Central memory CD8-positive, alpha-beta T cell (primary cell): ENCODE results near the gene SF1.
"Not testable (repeated sequence)": the region's sequence is repeated elsewhere in the genome, so short reads cannot be mapped to it uniquely, and the experiment has no call there.

ENCODE experiments used
- ATAC-seq: fragments of 150-1000 bp; cut with Tn5 transposase; replicated peaks from 2 replicates; pipeline ENCODE4 v1.10.0; 2022; ENCODE audit warnings: mild to moderate bottlenecking, moderate FRiP score, moderate number of reproducible peaks; ENCODE audit not compliant: poor library complexity, severe bottlenecking; ENCODE audit errors: extremely low read depth
- DNase-seq, 2 donors: peaks; one replicate each; pipeline ENCODE4 v3.0.0; 2021; ENCODE audit warnings: low spot score in 2 of 2
- H3K27ac Mint-ChIP-seq: one replicate; pipeline ENCODE4 v1.8.0; 2022; ENCODE audit warnings: low read depth, mild to moderate bottlenecking, moderate library complexity, mixed read lengths
- H3K27me3 Mint-ChIP-seq: one replicate; pipeline ENCODE4 v1.8.0; 2022; ENCODE audit warnings: mixed read lengths
- H3K36me3 Mint-ChIP-seq: one replicate; pipeline ENCODE4 v1.8.0; 2022; ENCODE audit warnings: mild to moderate bottlenecking, moderate library complexity, mixed read lengths; ENCODE audit not compliant: insufficient read depth
- H3K4me1 Mint-ChIP-seq: one replicate; pipeline ENCODE4 v1.8.0; 2022; ENCODE audit warnings: mixed read lengths
- H3K4me3 Mint-ChIP-seq: one replicate; pipeline ENCODE4 v1.8.0; 2022; ENCODE audit warnings: mild to moderate bottlenecking, moderate library complexity, mixed read lengths
- H3K9me3 Mint-ChIP-seq: one replicate; pipeline ENCODE4 v1.8.0; 2022; ENCODE audit warnings: mixed read lengths

SF1 gene, protein sequence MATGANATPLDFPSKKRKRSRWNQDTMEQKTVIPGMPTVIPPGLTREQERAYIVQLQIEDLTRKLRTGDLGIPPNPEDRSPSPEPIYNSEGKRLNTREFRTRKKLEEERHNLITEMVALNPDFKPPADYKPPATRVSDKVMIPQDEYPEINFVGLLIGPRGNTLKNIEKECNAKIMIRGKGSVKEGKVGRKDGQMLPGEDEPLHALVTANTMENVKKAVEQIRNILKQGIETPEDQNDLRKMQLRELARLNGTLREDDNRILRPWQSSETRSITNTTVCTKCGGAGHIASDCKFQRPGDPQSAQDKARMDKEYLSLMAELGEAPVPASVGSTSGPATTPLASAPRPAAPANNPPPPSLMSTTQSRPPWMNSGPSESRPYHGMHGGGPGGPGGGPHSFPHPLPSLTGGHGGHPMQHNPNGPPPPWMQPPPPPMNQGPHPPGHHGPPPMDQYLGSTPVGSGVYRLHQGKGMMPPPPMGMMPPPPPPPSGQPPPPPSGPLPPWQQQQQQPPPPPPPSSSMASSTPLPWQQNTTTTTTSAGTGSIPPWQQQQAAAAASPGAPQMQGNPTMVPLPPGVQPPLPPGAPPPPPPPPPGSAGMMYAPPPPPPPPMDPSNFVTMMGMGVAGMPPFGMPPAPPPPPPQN

DNA sequence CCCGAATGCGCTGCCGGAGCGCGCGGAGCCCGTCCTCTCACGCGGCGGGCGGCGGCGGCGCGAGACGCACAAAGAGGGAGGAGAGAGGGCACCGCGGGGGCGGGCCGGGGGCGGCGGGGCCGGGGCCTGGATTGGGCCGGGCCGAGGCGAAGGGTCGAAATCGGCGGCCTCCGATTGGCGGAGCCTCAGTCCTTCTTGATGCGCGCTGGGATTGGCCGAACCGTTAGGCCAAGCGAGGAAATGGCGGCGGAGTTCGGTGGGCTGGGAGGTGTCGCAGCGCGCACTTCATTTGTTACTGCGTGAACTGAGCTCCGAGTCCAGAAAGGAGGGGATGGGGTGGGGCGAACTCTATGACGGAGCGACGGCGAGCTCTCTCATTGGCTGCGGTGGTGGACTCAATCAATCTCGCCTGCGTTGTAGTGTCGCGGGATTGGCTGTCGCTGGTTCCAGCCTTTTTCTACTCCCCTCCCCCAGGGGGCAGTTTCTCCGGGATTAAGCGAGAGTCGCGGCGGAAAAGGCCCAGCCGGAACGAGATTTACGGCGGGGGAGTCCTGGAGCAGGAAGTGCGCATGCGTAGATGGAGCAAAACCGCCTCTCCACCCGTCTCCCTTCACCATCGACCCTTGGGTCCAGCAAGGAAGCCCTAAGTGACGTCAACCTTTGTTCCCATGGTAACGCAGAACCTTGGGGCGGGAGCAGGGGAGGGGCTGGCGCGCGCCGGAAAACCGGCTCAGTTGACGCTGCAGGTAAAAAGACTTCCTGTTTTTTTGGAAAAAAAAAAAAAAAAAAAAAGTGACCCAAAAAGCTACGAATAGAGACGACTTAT, at the start of gene SF1:
Gene SF1, minus strand, starts transcription at position 70 of the 826 bp plus-strand sequence. CDS start 150 bp downstream, outside the sequence.
- H3K27ac Mint-ChIP-seq = peak within 1 kb of the TSS; percentile 100
- DNase-seq = peak; percentile 96 to 100
- H3K4me1 Mint-ChIP-seq = peaks cover 56% of the 10 kb centered on the region
- H3K4me3 Mint-ChIP-seq = peak within 1 kb of the TSS; percentile 91
- H3K9me3 Mint-ChIP-seq = no peaks in the 10 kb centered on the region
- H3K36me3 Mint-ChIP-seq = peaks cover 54% of the 10 kb centered on the region
- H3K27me3 Mint-ChIP-seq = no peaks in the 10 kb centered on the region
- ATAC-seq = peak; percentile 87

DNA sequence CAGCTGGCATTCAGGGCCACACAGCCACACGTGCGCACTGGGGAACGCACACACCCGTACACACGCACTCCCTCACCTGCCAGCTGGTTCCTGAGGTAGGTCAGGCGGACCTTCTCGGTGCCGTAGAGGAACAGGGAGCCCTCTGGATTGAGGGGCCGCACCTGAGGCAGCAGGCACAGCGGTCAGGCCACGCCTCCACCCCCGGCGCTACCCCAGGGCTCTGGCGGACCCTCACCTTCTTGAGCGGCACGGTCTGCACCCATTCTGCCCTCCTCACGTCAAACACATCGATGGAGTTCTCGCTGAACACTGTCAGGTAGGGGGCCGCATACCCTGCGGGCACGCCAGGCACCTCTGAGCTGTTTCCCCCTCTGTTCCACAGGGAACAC, 49.1 kb upstream of the SF1 start:
- H3K36me3 Mint-ChIP-seq = peaks cover 1% of the 10 kb centered on the region
- H3K4me1 Mint-ChIP-seq = no peaks in the 10 kb centered on the region
- DNase-seq = no peak
- H3K27ac Mint-ChIP-seq = peak overlapping the region; percentile 32
- no peaks in the 10 kb centered on the region for H3K27me3 Mint-ChIP-seq
- H3K4me3 Mint-ChIP-seq = no peak overlapping the region
- ATAC-seq = no peak
- H3K9me3 Mint-ChIP-seq = no peaks in the 10 kb centered on the region

DNA sequence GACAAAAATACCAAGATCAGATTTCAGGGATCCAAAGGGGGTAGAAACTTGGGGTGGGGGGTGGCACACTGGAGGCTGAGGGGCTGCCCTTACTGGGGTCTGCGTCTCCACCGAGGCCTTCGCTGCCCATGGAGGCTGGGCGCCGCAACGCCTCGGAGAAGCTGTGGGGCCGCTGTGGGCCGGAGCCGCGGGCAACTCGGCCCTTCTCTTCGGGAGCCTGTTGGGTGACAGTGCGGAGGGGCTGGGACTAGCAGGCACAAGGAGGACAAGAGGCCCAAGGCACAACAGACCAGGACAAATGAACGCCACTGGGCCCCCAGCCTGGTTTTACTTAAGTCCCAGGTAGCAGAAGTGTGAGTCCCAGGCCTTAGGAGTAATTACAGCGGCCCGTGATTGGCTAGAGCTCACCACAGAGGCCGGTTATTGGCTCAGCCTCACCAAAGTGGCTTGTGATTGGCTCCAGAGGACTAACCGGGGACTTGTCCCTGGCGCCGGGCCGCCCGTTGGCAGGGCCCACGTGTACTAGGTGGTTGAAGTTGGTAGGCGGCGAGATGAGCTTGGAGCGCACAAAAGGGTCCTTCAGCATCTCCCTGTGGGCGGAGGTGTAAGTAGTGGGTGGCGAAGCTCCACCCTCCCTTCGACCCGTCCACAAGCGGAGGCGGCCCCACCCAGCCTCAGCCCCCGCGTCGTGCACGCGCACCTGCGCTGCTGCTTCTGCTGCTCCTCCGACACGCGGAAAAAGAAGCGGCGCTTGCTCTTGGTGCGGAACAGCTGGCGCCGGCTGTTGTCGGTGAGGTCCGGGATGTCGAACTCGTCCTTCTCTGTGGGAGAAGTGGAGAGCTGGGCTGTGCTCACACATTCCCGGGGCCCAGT, 48.5 kb upstream of the SF1 start:
- Mint-ChIP-seq H3K9me3 (no peaks in the 10 kb centered on the region), H3K4me1 (no peaks in the 10 kb centered on the region), H3K27ac (no peak overlapping the region), H3K4me3 (no peak overlapping the region), H3K27me3 (no peaks in the 10 kb centered on the region), H3K36me3 (peaks cover 1% of the 10 kb centered on the region)
- ATAC-seq = no peak
- no peak for DNase-seq

DNA sequence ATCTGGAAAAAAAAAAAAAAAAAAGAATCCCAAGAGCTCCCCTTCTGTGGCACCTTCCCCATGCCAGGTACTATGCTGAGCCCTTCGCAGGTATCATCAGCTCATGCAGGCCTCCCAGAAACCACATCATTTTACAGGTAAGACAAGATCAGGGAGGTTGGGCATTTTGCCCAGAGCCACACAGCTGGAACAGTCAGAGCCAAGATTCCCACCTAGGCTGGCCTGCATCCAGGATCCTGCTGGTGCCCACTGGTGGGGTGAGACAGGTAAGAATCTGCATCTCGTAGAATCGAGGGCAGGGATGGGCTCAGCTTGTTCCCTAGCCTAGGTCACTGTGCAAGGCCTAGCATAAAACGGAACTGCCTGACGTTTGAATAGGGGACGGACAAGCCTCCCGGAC, 47.7 kb upstream of the SF1 start:
- Mint-ChIP-seq H3K27ac (no peak overlapping the region), H3K36me3 (peaks cover 1% of the 10 kb centered on the region), H3K4me3 (no peak overlapping the region), H3K9me3 (no peaks in the 10 kb centered on the region), H3K27me3 (no peaks in the 10 kb centered on the region), H3K4me1 (no peaks in the 10 kb centered on the region)
- ATAC-seq (no peak), DNase-seq (no peak)

DNA sequence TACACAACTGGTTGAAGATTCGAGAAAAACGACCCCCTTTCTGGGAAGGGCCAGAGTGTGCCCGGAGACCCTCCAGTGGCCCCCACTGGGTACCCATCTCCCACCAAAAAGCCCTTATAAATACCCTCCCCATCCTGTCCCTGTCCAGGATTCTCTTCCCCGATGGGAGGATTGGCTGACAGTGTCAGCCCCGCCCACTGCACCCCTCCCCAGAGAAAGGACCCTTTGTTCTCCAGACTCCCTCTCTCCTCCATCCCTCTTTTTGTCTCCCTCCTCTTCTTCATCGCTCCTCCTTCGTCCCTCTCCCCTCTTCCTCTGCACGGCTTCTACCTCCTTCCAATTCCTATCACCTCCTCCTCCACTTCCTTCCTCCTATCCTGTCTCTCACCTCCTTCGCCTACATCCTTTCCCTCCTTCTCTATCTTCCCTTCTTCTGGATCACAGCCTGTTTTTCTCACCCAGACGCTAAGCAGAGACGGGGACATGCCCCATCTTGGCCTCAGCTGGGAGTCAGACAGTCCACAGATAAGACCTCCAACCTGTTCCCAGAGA, 45.3 kb upstream of the SF1 start:
- no peaks in the 10 kb centered on the region for H3K9me3 Mint-ChIP-seq

DNA sequence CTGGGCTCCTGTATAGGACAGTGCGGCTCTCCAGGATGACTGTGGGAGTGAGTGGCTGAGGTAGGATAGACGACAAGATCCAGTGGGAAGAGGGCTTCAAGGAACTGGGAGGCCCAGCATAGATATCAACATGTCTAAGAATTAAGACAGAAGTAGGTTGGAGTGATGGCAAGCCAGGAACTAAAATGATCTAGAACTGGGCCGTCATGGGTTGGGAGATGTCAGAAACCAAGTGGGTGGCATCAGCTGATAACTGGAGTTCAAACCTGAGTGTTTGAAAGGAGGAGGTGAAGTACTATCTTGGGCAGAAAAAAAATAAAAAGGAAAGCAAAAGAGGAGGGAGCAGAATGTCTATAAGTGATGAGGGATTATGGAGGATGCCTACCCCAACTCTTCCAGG, 39.1 kb upstream of the SF1 start:
- DNase-seq = no peak
- ATAC-seq = no peak
- Mint-ChIP-seq H3K36me3 (no peaks in the 10 kb centered on the region), H3K9me3 (no peaks in the 10 kb centered on the region), H3K27me3 (no peaks in the 10 kb centered on the region), H3K27ac (no peak overlapping the region), H3K4me1 (no peaks in the 10 kb centered on the region), H3K4me3 (no peak overlapping the region)

More for the DNA sequence above, 45.3 kb upstream of the SF1 start:
- Mint-ChIP-seq H3K36me3 (peaks cover 1% of the 10 kb centered on the region), H3K27ac (no peak overlapping the region), H3K4me1 (no peaks in the 10 kb centered on the region), H3K27me3 (no peaks in the 10 kb centered on the region), H3K4me3 (no peak overlapping the region)
- no peak for DNase-seq
- no peak for ATAC-seq

DNA sequence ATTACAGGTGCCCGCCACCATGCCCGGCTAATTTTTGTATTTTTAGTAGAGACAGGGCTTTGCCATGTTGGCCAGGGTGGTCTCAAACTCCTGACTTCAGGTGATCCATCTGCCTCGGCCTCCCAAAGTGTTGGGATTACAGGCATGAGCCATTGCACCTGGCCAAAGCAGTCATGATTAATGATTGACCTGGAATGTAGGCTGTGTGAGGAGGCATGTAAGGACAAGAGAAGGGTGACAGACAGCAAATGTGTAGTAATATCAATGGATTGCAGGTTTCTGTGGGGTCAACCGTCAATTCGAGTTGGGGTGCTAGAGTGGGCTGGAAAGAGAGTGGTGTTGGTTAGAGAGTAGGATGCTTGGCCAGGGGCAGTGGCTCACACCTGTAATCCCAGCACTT, 37.1 kb upstream of the SF1 start:
- H3K9me3 Mint-ChIP-seq, H3K27ac Mint-ChIP-seq, ATAC-seq, H3K4me3 Mint-ChIP-seq, DNase-seq, H3K4me1 Mint-ChIP-seq, H3K27me3 Mint-ChIP-seq, H3K36me3 Mint-ChIP-seq: not testable (repeated sequence)

DNA sequence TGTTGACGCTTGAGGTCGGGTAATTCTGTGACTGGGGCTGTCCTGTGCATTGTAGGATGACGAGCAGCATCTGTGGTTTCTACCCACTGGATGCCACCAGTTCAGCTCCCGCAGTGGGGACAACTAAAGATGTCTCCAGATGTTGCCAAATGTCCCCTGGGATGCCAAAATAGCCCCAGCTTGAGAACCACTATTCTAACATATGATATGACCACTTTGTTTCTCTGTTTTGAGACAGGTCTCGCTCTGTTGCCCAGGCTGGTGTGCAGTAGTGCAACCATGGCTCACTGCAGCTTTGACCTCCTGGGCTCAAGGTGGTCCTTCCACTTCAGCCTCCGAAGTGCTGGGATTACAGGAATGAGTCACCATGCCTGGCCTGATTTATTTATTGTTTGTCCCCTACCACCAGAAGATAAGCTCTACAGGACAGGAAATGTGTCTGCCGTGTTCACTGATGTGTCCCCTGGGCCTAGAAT, 36.4 kb upstream of the SF1 start:
- Mint-ChIP-seq H3K27me3 (no peaks in the 10 kb centered on the region), H3K9me3 (no peaks in the 10 kb centered on the region), H3K4me3 (no peak overlapping the region), H3K4me1 (peaks cover 12% of the 10 kb centered on the region), H3K36me3 (peaks cover 4% of the 10 kb centered on the region), H3K27ac (no peak overlapping the region)
- DNase-seq (no peak), ATAC-seq (no peak)

DNA sequence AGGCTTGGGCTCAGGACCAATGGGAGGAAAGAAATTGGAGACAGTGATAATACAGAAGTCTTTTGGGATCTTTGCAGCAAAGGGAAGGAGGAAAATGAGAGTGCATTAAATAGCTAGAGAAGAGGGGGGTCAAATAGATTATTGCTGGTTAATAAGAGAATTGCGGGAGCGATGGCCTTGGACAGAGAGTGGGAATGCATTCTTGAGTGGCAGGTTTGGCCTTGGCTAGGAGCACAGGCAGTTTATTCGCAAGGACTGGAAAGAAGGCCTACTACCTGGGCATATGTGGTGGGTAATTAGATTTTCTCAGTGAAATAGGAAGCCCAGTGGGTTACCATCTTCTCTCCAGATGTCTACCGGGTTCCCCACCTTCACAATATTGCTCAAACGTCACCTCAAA, 35.5 kb upstream of the SF1 start:
- Mint-ChIP-seq H3K36me3 (peaks cover 4% of the 10 kb centered on the region), H3K27ac (no peak overlapping the region), H3K4me1 (peaks cover 19% of the 10 kb centered on the region), H3K27me3 (no peaks in the 10 kb centered on the region), H3K9me3 (no peaks in the 10 kb centered on the region), H3K4me3 (no peak overlapping the region)
- no peak for ATAC-seq
- DNase-seq = no peak

DNA sequence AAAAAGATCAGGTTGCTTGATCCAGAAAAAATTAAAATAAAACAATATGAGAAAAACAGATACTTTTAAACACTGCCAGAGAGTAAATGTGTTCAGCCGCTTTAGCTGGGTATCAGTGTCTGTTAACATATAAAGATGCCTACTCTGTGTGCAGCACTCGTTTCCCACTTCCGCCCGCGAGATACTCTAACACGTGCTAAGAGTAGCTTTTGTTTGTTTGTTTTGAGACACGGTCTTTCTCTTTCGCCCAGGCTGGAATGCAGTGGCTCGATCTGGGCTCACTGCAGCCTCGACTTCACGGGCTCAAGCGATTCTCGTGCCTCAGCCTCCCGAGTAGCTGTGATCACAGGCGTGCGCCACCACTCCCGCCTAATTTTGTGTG, 32.5 kb upstream of the SF1 start:
- no peaks in the 10 kb centered on the region for H3K9me3 Mint-ChIP-seq
- DNase-seq (peak; percentile 36 to 54), ATAC-seq (peak; percentile 87)
- H3K4me3 Mint-ChIP-seq = peak overlapping the region; percentile 97
- H3K27ac Mint-ChIP-seq = peak overlapping the region; percentile 95
- H3K27me3 Mint-ChIP-seq = no peaks in the 10 kb centered on the region
- peaks cover 31% of the 10 kb centered on the region for H3K4me1 Mint-ChIP-seq
- peaks cover 12% of the 10 kb centered on the region for H3K36me3 Mint-ChIP-seq

DNA sequence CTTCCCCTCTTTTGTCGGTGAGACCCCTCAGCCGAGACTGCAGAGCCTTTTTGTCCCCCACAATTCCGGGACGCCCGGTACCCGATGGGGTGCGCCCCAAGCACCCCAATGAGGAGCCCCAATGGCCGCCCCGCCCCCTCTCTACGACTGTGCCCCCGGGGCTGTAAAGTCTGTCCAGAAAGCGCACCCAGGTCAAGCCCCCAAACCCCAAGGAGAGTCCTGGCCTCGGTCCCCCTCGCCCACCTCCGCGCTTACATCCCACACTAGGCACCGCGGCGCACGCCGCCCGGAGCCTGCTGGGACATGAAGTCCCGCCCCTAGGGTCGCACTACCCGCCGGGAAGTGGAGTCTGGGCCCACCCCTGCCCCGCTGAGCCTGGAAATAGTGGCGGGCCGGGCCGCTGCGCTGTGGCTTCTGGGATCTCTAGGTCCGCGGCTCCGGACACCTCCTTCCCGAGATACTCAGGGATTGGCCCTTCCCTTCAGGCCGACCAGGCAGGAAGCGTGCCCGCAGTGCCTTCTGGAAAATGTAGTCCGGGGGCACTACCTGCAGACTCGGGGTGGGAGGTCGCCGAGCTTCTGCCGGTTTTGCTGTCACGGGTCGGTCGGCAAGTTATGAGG, 32.0 kb upstream of the SF1 start, which contains the start of gene MEN1:
Gene MEN1, minus strand, starts transcription at position 281 of the 620 bp plus-strand sequence. CDS start 442 bp downstream, outside the sequence.
- Mint-ChIP-seq H3K27ac (peak within 1 kb of the TSS; percentile 95), H3K9me3 (no peaks in the 10 kb centered on the region), H3K36me3 (peaks cover 14% of the 10 kb centered on the region), H3K4me3 (peak within 1 kb of the TSS; percentile 97), H3K27me3 (no peaks in the 10 kb centered on the region), H3K4me1 (peaks cover 31% of the 10 kb centered on the region)
- DNase-seq (peak; percentile 54 to 64), ATAC-seq (peak; percentile 84)
